ENCODE measurements around the gene PNMA6E.

PNMA6E gene

DNA sequence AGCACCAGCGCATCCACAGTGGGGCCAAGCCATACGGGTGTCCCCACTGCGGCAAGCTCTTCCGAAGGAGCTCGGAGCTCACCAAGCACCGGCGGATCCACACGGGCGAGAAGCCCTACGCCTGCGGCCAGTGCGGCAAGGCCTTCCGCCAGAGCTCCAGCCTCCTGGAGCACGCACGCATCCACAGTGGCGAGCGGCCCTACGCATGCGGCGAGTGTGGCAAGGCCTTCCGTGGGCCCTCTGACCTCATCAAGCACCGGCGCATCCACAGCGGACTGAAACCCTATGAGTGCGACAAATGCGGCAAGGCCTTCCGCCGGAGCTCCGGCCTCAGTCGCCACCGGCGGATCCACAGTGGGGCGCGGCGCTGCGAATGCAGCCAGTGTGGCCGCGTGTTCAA, 53.6 kb downstream of the PNMA6E start:
- no peak for DNase-seq
